C4-2B (cell line): ENCODE results near the gene C11orf98.

Source experiments
- ZFX ChIP-seq: fragments of 450-650 bp; IDR thresholded peaks from 2 replicates; pipeline ENCODE4 v1.6.1; 2017
- TF ChIP-seq, protein P1 (sequence below): fragments of 450-650 bp; conservative IDR thresholded peaks from 2 replicates; pipeline ENCODE4 v1.5.1; 2017; ENCODE audit warnings: mild to moderate bottlenecking

DNA sequence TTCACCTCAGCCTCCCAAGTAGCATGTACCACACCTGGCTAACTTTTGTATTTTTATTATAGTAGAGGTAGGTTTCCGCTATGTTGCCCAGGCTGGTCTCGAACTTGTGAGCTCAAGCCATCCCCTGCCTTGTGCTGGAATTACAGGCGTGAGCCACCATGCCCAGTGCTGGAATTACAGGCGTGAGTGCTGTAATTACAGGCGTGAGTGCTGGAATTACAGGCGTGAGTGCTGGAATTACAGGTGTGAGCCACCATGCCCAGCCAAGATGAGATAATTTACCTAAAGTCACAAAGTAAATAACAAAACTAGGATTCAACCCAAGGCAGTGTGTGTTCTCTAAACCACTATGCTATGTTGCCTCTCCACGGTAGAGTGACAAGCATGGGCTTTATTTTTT is 17.5 kb upstream of the C11orf98 start:
- TF ChIP-seq, protein P1, sequence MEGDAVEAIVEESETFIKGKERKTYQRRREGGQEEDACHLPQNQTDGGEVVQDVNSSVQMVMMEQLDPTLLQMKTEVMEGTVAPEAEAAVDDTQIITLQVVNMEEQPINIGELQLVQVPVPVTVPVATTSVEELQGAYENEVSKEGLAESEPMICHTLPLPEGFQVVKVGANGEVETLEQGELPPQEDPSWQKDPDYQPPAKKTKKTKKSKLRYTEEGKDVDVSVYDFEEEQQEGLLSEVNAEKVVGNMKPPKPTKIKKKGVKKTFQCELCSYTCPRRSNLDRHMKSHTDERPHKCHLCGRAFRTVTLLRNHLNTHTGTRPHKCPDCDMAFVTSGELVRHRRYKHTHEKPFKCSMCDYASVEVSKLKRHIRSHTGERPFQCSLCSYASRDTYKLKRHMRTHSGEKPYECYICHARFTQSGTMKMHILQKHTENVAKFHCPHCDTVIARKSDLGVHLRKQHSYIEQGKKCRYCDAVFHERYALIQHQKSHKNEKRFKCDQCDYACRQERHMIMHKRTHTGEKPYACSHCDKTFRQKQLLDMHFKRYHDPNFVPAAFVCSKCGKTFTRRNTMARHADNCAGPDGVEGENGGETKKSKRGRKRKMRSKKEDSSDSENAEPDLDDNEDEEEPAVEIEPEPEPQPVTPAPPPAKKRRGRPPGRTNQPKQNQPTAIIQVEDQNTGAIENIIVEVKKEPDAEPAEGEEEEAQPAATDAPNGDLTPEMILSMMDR = no peak
- no peak for TF ChIP-seq ZFX
